Measurements from ENCODE around the gene IGF1R. TPM values are rescaled to one million over a fixed set of nuclear protein-coding genes. Genes with fewer than 3 reads are reported as not detected.

IGF1R gene
- total and polyA plus RNA-seq, 7 donors = 1.2 to 130 (median 39.6) TPM

DNA sequence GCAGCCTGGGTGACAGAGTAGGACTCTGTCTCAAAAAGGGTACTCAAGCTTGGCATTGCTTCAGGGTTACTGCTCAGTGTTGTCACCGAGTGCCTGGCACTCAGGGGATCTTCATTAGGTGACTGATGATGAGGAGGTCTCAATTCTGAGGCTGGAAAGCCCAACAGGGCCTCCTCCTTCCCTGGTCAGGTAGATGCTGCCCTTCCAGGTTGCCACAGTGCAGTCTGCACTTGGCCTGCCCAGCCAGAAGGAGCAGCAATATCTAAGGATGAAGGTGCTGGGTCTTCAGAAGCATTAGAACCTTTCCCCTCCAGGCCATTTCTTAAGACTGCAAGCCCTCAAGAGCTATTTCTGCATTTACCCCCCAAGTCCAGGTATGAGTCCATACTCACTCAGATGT is 317.3 kb downstream of the IGF1R start:
- DNase-seq = no peak
- no peak for TF ChIP-seq POLR2A (IDR thresholded peaks at IDR 0.05)
- TF ChIP-seq, protein P1, sequence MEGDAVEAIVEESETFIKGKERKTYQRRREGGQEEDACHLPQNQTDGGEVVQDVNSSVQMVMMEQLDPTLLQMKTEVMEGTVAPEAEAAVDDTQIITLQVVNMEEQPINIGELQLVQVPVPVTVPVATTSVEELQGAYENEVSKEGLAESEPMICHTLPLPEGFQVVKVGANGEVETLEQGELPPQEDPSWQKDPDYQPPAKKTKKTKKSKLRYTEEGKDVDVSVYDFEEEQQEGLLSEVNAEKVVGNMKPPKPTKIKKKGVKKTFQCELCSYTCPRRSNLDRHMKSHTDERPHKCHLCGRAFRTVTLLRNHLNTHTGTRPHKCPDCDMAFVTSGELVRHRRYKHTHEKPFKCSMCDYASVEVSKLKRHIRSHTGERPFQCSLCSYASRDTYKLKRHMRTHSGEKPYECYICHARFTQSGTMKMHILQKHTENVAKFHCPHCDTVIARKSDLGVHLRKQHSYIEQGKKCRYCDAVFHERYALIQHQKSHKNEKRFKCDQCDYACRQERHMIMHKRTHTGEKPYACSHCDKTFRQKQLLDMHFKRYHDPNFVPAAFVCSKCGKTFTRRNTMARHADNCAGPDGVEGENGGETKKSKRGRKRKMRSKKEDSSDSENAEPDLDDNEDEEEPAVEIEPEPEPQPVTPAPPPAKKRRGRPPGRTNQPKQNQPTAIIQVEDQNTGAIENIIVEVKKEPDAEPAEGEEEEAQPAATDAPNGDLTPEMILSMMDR (IDR thresholded peaks at IDR 0.05) = no peak
- no peak for TF ChIP-seq EP300 (IDR thresholded peaks at IDR 0.05)
- no peak for TF ChIP-seq POLR2AphosphoS5 (IDR thresholded peaks at IDR 0.05)
- H3K4me3 ChIP-seq = no peak overlapping the region
- H3K9me3 ChIP-seq = peaks cover 0 to 9% (median 5%) of the 10 kb centered on the region in 4 donors
- peaks cover 0 to 19% (median 9%) of the 10 kb centered on the region in 4 donors for H3K4me1 ChIP-seq
- H3K27ac ChIP-seq = no peak overlapping the region
- 84 to 87% methylated on average over 1 of the region's 1 CpG for WGBS, 2 donors
- intact Hi-C loops (cut with DNase I) = no loop called here
- H3K36me3 ChIP-seq = peaks cover 13 to 26% (median 18%) of the 10 kb centered on the region in 4 donors
- no peaks in the 10 kb centered on the region for H3K27me3 ChIP-seq

DNA sequence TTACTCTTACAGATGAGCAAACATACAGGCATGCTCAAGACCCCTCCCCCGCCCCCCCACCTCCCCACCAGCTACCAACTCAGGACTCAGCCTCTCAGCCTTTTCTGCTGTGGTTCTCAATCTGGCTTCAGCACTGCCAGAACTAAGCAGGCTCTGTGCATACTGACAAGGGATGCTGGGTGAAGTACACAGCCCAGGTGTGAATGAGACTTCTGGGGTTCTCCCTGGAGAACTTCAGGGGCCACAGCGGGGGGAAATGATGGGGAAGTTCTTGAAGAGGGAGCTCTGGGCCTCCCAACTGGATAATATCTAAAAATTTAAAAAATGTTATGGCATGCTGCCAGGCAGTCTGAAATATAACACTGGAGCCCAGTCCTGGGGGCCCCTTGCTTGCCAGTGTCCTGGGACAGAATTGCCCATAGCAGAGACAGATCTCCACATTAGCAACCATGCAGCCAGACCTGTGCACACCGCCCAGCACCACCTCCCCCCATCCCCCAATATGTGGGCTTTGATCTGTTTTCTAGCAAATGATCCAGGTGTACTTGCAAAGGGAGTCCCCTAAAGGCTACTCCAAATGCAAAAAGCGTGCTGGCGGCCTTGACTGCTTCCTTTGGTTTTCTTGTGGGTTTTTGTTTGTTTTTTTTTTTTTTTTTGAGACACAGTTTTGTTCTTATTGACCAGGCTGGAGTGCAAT is 317.9 kb downstream of the IGF1R start:
- no peaks in the 10 kb centered on the region for H3K27me3 ChIP-seq
- peaks cover 0 to 8% (median 5%) of the 10 kb centered on the region in 4 donors for H3K9me3 ChIP-seq
- intact Hi-C loops (cut with DNase I) = no loop called here
- TF ChIP-seq POLR2A (IDR thresholded peaks at IDR 0.05) = no peak
- TF ChIP-seq, protein P1 (IDR thresholded peaks at IDR 0.05) = no peak
- TF ChIP-seq POLR2AphosphoS5 (IDR thresholded peaks at IDR 0.05) = no peak
- TF ChIP-seq EP300 (IDR thresholded peaks at IDR 0.05) = no peak
- H3K27ac ChIP-seq = no peak overlapping the region
- H3K4me1 ChIP-seq = peaks cover 0 to 19% (median 9%) of the 10 kb centered on the region in 4 donors
- H3K4me3 ChIP-seq = no peak overlapping the region
- no peak for DNase-seq
- 72 to 85% methylated on average over 5 of the region's 5 CpGs for WGBS, 2 donors
- H3K36me3 ChIP-seq = peaks cover 8 to 20% (median 14%) of the 10 kb centered on the region in 4 donors

DNA sequence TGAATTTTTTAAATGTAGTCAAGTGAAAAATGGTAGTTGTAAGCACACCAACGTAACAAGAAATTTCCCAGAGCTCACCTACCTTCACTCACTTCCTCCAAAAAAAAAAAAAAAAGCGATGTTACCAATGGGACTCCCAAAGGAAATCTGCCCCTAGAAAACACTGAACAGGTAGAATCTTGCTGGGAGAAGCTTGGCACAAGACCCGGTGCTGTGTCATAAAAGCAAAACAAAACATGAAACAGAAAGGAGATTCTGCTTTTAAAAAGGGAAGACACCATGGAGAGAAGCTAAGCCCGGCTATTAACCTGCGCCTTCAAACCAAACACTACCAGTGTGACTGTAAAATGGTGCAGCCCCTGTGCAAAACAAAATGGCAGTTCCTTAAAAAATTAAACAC is 318.8 kb downstream of the IGF1R start:
- no peak for DNase-seq
- Histone ChIP-seq H3K27ac (peak overlapping the region in 1 of 4 donors; percentile 9), H3K4me3 (no peak overlapping the region), H3K9me3 (no peaks in the 10 kb centered on the region), H3K27me3 (no peaks in the 10 kb centered on the region), H3K4me1 (peaks cover 0 to 19% (median 9%) of the 10 kb centered on the region in 4 donors), H3K36me3 (peaks cover 0 to 11% (median 5%) of the 10 kb centered on the region in 4 donors)
- intact Hi-C loops (cut with DNase I) = no loop called here
- 68 to 75% methylated on average over 5 of the region's 5 CpGs for WGBS, 2 donors
- TF ChIP-seq, protein P1 (IDR thresholded peaks at IDR 0.05) = no peak

DNA sequence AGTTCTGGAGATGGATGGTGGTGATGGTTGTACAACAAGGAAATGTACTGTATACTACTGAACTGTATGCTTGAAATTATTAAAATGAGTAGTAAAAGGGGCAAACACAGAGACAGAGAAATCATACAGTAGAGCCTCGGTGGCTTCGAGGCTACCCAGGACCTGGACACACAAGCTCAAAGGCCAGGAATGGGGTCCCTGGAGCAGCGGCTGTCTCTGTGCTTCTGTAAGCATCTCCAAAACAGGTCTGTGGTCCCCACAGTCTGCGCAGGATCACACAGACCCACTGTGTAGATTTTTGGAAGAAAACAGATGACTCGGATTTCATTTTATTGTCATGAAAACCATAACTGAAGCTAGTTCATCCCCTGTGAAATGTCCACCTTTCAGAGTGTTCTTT is 319.6 kb downstream of the IGF1R start:
- Histone ChIP-seq H3K4me3 (no peak overlapping the region), H3K4me1 (peaks cover 0 to 19% (median 9%) of the 10 kb centered on the region in 4 donors), H3K36me3 (peaks cover 0 to 5% (median 0%) of the 10 kb centered on the region in 4 donors), H3K9me3 (no peaks in the 10 kb centered on the region), H3K27me3 (no peaks in the 10 kb centered on the region), H3K27ac (no peak overlapping the region)
- TF ChIP-seq, protein P1 (IDR thresholded peaks at IDR 0.05) = no peak
- TF ChIP-seq EP300 (IDR thresholded peaks at IDR 0.05) (no peak), POLR2AphosphoS5 (IDR thresholded peaks at IDR 0.05) (no peak), POLR2A (IDR thresholded peaks at IDR 0.05) (no peak)
- 88 to 89% methylated on average over 5 of the region's 5 CpGs for WGBS, 2 donors
- intact Hi-C loops (cut with DNase I) = no loop called here
- no peak for DNase-seq
